MM.1S (cell line): ENCODE results near the gene CWF19L2.

Experiments used
- EZH2 ChIP-seq: fragments of 300-600 bp; sonication (generic); optimal IDR thresholded peaks from 2 replicates; pipeline ENCODE3; 2017; ENCODE audit warnings: low read depth, mild to moderate bottlenecking, antibody characterized with exemption, low read length, mixed read lengths
- EZH2phosphoT487 ChIP-seq: fragments of 300-600 bp; sonication (generic); IDR thresholded peaks from 2 replicates; pipeline ENCODE4 v1.6.1; 2018; ENCODE audit warnings: antibody characterized with exemption, low read length
- TF ChIP-seq, protein P1 (sequence below): fragments of 300-600 bp; sonication (generic); IDR thresholded peaks from 2 replicates; pipeline ENCODE4 v1.5.1; 2016; ENCODE audit warnings: antibody characterized with exemption, low read length, mixed read lengths

DNA sequence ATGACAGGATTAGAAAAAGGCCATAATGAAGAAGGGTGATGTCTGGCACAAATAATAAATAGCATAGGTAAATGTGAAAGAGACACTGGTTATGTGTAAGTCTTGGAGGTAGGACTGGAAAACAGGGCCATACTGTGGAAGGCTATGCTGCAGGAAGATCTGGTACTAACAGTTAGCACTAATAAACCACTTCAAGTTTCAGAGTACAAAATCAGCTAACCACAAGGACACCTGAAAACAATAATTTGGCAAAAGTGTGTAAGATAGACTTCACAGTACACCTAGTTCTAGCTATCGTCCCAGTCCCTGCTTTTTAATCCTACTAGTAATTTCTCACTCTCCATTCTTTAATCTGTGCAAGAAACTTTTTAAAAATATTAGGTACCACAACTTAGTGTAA is 44.3 kb downstream of the CWF19L2 start:
- TF ChIP-seq, protein P1, sequence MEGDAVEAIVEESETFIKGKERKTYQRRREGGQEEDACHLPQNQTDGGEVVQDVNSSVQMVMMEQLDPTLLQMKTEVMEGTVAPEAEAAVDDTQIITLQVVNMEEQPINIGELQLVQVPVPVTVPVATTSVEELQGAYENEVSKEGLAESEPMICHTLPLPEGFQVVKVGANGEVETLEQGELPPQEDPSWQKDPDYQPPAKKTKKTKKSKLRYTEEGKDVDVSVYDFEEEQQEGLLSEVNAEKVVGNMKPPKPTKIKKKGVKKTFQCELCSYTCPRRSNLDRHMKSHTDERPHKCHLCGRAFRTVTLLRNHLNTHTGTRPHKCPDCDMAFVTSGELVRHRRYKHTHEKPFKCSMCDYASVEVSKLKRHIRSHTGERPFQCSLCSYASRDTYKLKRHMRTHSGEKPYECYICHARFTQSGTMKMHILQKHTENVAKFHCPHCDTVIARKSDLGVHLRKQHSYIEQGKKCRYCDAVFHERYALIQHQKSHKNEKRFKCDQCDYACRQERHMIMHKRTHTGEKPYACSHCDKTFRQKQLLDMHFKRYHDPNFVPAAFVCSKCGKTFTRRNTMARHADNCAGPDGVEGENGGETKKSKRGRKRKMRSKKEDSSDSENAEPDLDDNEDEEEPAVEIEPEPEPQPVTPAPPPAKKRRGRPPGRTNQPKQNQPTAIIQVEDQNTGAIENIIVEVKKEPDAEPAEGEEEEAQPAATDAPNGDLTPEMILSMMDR: no peak
- TF ChIP-seq EZH2 (no peak), EZH2phosphoT487 (no peak)
